ENCODE measurements around the gene JUN. TPM values are rescaled to one million over a fixed set of nuclear protein-coding genes. Genes with fewer than 3 reads are reported as not detected.

Gene JUN
- total and polyA plus RNA-seq, 10 donors, result 8.3 to 162 (median 42.2) TPM

DNA sequence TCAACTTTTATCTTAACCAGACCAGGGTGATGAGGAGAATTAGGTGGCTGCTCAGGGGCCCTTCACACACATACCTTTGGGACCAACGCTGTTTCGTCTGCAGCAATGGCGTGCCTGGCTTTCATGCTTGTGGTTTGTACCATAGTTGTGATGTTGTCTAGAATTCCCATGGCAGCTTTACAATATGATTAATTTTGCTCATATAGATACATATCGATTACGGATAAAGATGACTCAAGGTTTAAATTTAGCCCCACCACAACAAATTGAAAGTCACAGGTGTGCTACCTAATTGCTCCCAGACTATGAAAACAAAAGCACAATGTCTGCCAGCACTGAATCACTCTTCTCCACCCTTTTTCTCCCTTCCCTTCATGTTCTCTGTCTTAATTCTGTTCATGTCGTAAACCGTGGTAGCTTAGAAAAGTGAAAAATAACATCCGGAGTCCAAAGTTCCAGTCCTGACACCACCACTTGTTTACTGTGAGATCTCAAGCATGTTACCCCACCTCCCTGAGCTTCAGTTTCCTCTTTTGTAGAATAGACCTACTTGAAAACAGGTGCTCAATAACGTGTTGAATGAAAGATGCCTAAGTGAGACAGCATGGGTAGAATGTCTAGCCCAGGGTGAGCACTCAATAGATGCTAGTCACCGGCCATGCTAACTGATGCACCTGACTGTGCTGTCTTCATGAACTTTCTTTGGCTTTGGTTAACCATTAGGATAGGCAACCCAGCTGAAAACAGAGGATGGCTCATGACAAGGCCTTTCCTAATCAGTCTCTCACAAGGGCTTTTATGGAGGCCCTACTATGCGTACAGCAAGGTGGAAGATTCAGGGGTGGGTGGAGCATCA is 22.1 kb upstream of the JUN start:
- peaks cover 0 to 53% (median 19%) of the 10 kb centered on the region in 6 donors for H3K4me1 ChIP-seq
- H3K36me3 ChIP-seq, result no peaks in the 10 kb centered on the region
- no peak overlapping the region for H3K4me3 ChIP-seq
- 72 to 86% (median 82%) methylated on average over 11 of the region's 11 CpGs for WGBS, 5 donors
- no peak for TF ChIP-seq POLR2A (IDR thresholded peaks at IDR 0.05)
- TF ChIP-seq, protein P1, sequence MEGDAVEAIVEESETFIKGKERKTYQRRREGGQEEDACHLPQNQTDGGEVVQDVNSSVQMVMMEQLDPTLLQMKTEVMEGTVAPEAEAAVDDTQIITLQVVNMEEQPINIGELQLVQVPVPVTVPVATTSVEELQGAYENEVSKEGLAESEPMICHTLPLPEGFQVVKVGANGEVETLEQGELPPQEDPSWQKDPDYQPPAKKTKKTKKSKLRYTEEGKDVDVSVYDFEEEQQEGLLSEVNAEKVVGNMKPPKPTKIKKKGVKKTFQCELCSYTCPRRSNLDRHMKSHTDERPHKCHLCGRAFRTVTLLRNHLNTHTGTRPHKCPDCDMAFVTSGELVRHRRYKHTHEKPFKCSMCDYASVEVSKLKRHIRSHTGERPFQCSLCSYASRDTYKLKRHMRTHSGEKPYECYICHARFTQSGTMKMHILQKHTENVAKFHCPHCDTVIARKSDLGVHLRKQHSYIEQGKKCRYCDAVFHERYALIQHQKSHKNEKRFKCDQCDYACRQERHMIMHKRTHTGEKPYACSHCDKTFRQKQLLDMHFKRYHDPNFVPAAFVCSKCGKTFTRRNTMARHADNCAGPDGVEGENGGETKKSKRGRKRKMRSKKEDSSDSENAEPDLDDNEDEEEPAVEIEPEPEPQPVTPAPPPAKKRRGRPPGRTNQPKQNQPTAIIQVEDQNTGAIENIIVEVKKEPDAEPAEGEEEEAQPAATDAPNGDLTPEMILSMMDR (IDR thresholded peaks at IDR 0.05 in 8 of 11, conservative IDR thresholded peaks at IDR 0.05 in 3 of 11), result no peak
- TF ChIP-seq POLR2AphosphoS5 (IDR thresholded peaks at IDR 0.05), result no peak
- H3K27ac ChIP-seq, result peak overlapping the region in 4 of 8 donors; percentile 51 to 79 (median 57)
- DNase-seq, result no peak
- H3K9me3 ChIP-seq, result no peaks in the 10 kb centered on the region
- intact Hi-C loops (cut with DNase I; ENCODE audit: low total_unique reads), result no loop called here
- H3K27me3 ChIP-seq (replicated peaks in 1 of 7), result no peaks in the 10 kb centered on the region

DNA sequence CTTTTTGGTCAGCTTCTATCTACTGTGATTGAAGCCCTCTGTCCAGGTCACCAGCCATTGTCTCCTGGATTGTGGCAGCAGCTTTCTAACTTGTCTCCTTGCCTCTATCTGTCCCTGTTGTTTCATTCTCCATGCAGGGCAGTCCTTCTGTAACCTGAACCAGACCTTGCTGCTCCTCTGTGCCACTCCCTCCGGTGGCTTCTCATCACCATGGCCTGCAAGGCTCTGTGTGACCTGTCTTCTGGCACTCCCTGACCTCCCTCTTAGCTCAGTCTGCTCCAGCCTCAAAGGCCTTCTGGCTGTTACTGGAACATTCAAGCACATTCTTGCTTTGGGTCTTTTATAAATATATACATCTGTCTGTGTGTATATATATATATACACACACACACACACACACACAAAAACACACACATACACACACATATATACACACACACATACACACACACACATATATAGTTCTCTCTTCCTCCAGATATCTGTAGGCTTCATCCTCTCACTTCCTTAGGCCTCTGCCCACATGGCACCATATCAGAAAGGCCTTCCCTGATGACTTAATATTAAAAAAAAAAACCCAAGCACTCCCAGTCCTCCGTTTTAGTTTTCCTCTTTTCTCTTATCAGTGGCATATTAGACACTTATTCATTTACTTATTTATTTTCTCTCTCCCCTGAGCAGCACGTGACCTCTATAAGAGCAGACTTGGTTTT is 21.2 kb upstream of the JUN start:
- Histone ChIP-seq H3K4me3 (no peak overlapping the region), H3K27ac (peak overlapping the region in 4 of 8 donors; percentile 51 to 79 (median 57)), H3K27me3 (replicated peaks in 1 of 7) (no peaks in the 10 kb centered on the region), H3K4me1 (peaks cover 0 to 46% (median 17%) of the 10 kb centered on the region in 6 donors), H3K9me3 (no peaks in the 10 kb centered on the region), H3K36me3 (no peaks in the 10 kb centered on the region)
- intact Hi-C loops (cut with DNase I; ENCODE audit: low total_unique reads), result no loop called here
- no peak for DNase-seq
- no peak for TF ChIP-seq POLR2A (IDR thresholded peaks at IDR 0.05)
- TF ChIP-seq, protein P1 (IDR thresholded peaks at IDR 0.05 in 8 of 11, conservative IDR thresholded peaks at IDR 0.05 in 3 of 11), result no peak
- TF ChIP-seq POLR2AphosphoS5 (IDR thresholded peaks at IDR 0.05), result no peak
- WGBS, 5 donors, result 69 to 78% (median 74%) methylated on average over 3 of the region's 3 CpGs

DNA sequence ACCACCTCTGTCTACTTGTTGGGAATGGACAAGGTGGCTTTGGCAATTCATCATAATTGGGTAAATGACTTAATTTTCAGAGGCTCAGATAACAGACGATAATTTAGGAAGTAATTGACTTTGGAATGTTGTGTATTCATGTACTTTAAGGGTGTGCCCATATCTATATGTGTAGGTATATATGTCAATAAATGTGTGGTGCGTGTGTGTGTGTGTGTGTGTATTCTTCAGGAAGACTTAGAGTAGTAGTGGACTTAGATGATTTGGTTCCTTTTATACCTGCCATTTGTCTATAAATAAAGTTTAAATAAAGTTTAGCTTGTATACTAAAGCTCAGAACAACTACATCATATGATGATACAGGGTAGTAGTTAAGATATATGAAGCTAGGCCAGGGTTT is 20.0 kb upstream of the JUN start:
- 81 to 91% (median 90%) methylated on average over 2 of the region's 2 CpGs for WGBS, 5 donors
- no peak for DNase-seq
- intact Hi-C loops (cut with DNase I; ENCODE audit: low total_unique reads), result no loop called here
- H3K4me3 ChIP-seq, result no peak overlapping the region
- H3K27ac ChIP-seq, result no peak overlapping the region
- H3K4me1 ChIP-seq, result peaks cover 0 to 35% (median 6%) of the 10 kb centered on the region in 6 donors
- H3K36me3 ChIP-seq, result no peaks in the 10 kb centered on the region
- H3K27me3 ChIP-seq (replicated peaks in 1 of 7), result no peaks in the 10 kb centered on the region
- no peaks in the 10 kb centered on the region for H3K9me3 ChIP-seq
- TF ChIP-seq POLR2A (IDR thresholded peaks at IDR 0.05) (no peak), POLR2AphosphoS5 (IDR thresholded peaks at IDR 0.05) (no peak)
- TF ChIP-seq, protein P1 (IDR thresholded peaks at IDR 0.05 in 8 of 11, conservative IDR thresholded peaks at IDR 0.05 in 3 of 11), result no peak
